Mesenchymal stem cell (in vitro differentiated cells and primary cell): ENCODE data around the gene CIDEA.

Experiments
- DNase-seq: peaks from one replicate; pipeline ENCODE4 v3.0.0-alpha.2; 2013
- H2AFZ ChIP-seq: one replicate; pipeline ENCODE4 v1.6.1; 2013; ENCODE audit warnings: low read depth, mild to moderate bottlenecking, control low read depth, inconsistent platforms, low read length, moderate library complexity
- H2AK5ac ChIP-seq: 2 replicates; pipeline ENCODE4 v1.6.1; 2013; ENCODE audit warnings: low read length, moderate library complexity, mild to moderate bottlenecking, inconsistent platforms; ENCODE audit not compliant: severe bottlenecking
- H2BK120ac ChIP-seq: one replicate; pipeline ENCODE4 v1.6.1; 2013; ENCODE audit warnings: low read depth, mild to moderate bottlenecking, inconsistent platforms, low read length, moderate library complexity
- H2BK12ac ChIP-seq, 2 experiments: one replicate each; pipeline ENCODE4 v1.6.1; 2013; ENCODE audit warnings: inconsistent platforms in 2 of 2, low read length in 2 of 2, mild to moderate bottlenecking in 2 of 2, moderate library complexity in 2 of 2, control low read depth in 1 of 2
- H2BK15ac ChIP-seq: one replicate; pipeline ENCODE4 v1.6.1; 2013; ENCODE audit warnings: mild to moderate bottlenecking, low read depth, inconsistent platforms; ENCODE audit not compliant: poor library complexity, severe bottlenecking
- H2BK5ac ChIP-seq: 2 replicates; pipeline ENCODE4 v1.6.1; 2013; ENCODE audit warnings: low read depth, mild to moderate bottlenecking, low read length, control low read depth, inconsistent platforms; ENCODE audit not compliant: poor library complexity, severe bottlenecking
- H3K14ac ChIP-seq, 2 experiments: one replicate each; pipeline ENCODE4 v1.6.1; 2013; ENCODE audit warnings: inconsistent platforms in 2 of 2, low read length in 2 of 2, control low read depth in 1 of 2, mild to moderate bottlenecking in 1 of 2, moderate library complexity in 1 of 2
- H3K18ac ChIP-seq, 2 experiments: one replicate each; pipeline ENCODE4 v1.6.1; 2013; ENCODE audit warnings: inconsistent platforms in 2 of 2, low read length in 2 of 2, control low read depth in 1 of 2, low read depth in 1 of 2, mild to moderate bottlenecking in 1 of 2
- H3K23ac ChIP-seq, 2 experiments: one replicate each; pipeline ENCODE4 v1.6.1; 2013; ENCODE audit warnings: inconsistent platforms in 2 of 2, low read length in 2 of 2, mild to moderate bottlenecking in 2 of 2, moderate library complexity in 2 of 2, control low read depth in 1 of 2
- H3K27ac ChIP-seq: 2 replicates; pipeline ENCODE4 v1.5.1; 2013; ENCODE audit warnings: mild to moderate bottlenecking, moderate library complexity, low read length, control low read depth, inconsistent platforms; ENCODE audit not compliant: poor library complexity, severe bottlenecking
- H3K27me3 ChIP-seq, 2 experiments: 2 replicates each; pipeline versions ENCODE4 v1.6.1 to v1.7.0; 2013; ENCODE audit warnings: low read length in 2 of 2, mild to moderate bottlenecking in 2 of 2, moderate library complexity in 2 of 2, control low read depth in 1 of 2, inconsistent platforms in 1 of 2; ENCODE audit not compliant: control insufficient read depth in 1 of 2, insufficient read depth in 1 of 2
- H3K36me3 ChIP-seq, 2 experiments: 2 replicates each; pipeline versions ENCODE4 v1.6.1 to v1.7.0; 2013; ENCODE audit warnings: low read length in 2 of 2, control low read depth in 1 of 2, inconsistent platforms in 1 of 2, low read depth in 1 of 2, mild to moderate bottlenecking in 1 of 2; ENCODE audit not compliant: insufficient read depth in 2 of 2, control insufficient read depth in 1 of 2
- H3K4ac ChIP-seq, 2 experiments: one replicate each; pipeline ENCODE4 v1.6.1; 2013; ENCODE audit warnings: inconsistent platforms in 2 of 2, low read length in 2 of 2, mild to moderate bottlenecking in 2 of 2, moderate library complexity in 2 of 2, control low read depth in 1 of 2, low read depth in 1 of 2
- H3K4me1 ChIP-seq: 2 replicates; pipeline ENCODE4 v1.6.1; 2013; ENCODE audit warnings: low read depth, low read length, control low read depth; ENCODE audit not compliant: control insufficient read depth, insufficient read depth
- H3K4me2 ChIP-seq: 2 replicates; pipeline ENCODE4 v1.6.1; 2013; ENCODE audit warnings: low read length, mild to moderate bottlenecking, inconsistent platforms; ENCODE audit not compliant: poor library complexity, severe bottlenecking
- H3K4me3 ChIP-seq, 2 experiments: 2 replicates each; pipeline versions ENCODE4 v1.5.1 to v1.7.0; 2013; ENCODE audit warnings: low read length in 2 of 2, mild to moderate bottlenecking in 2 of 2, control low read depth in 1 of 2, low read depth in 1 of 2; ENCODE audit not compliant: insufficient read depth in 1 of 2
- H3K79me1 ChIP-seq: replicated peaks from 2 replicates; pipeline ENCODE4 v1.6.1; 2013; ENCODE audit warnings: mild to moderate bottlenecking, control low read depth, low read length, inconsistent platforms; ENCODE audit not compliant: poor library complexity, severe bottlenecking
- H3K9ac ChIP-seq: 2 replicates; pipeline ENCODE4 v1.7.0; 2013; ENCODE audit warnings: mild to moderate bottlenecking, low read length, moderate library complexity
- H3K9me3 ChIP-seq: 2 replicates; pipeline ENCODE4 v1.7.0; 2013; ENCODE audit warnings: mild to moderate bottlenecking, low read length; ENCODE audit not compliant: control insufficient read depth
- H4K8ac ChIP-seq: one replicate; pipeline ENCODE4 v1.6.1; 2013; ENCODE audit warnings: inconsistent platforms, mild to moderate bottlenecking, low read length, moderate library complexity
- H4K91ac ChIP-seq: one replicate; pipeline ENCODE4 v1.6.1; 2013; ENCODE audit warnings: mild to moderate bottlenecking, low read length, inconsistent platforms
- WGBS: methylation state at CpG from one replicate; pipeline ENCODE4 v1.1.7; 2013; ENCODE audit warnings: mixed read lengths; 5-methylcytosine and 5-hydroxymethylcytosine counted together

CIDEA gene

GRCh38 chr18:12281861-12282260, 27.7 kb downstream of the CIDEA start:
- H3K4me3 ChIP-seq: peak overlapping the region in 1 of 2 experiments; percentile 31
- peak overlapping the region; percentile 70 for H4K91ac ChIP-seq
- no peaks in the 10 kb centered on the region for H3K27me3 ChIP-seq
- no peak overlapping the region for H3K4me2 ChIP-seq
- WGBS: no CpG with 5 or more reads among the region's 1 CpG
- H2AK5ac ChIP-seq: peak overlapping the region; percentile 95
- H3K18ac ChIP-seq: peak overlapping the region; percentile 29 to 70
- H2BK12ac ChIP-seq: peak overlapping the region; percentile 25 to 82
- no peak overlapping the region for H3K27ac ChIP-seq
- peak overlapping the region; percentile 87 for H2BK15ac ChIP-seq
- H3K9me3 ChIP-seq: no peaks in the 10 kb centered on the region
- H3K9ac ChIP-seq: peak overlapping the region; percentile 78
- H3K4ac ChIP-seq: no peak overlapping the region
- no peak overlapping the region for H2AFZ ChIP-seq
- peak overlapping the region in 1 of 2 experiments; percentile 53 for H3K14ac ChIP-seq
- no peak overlapping the region for H4K8ac ChIP-seq
- H3K79me1 ChIP-seq: peaks cover 2% of the 10 kb centered on the region
- H3K4me1 ChIP-seq: peaks cover 31% of the 10 kb centered on the region
- no peak overlapping the region for H3K23ac ChIP-seq
- H2BK5ac ChIP-seq: no peak overlapping the region
- H2BK120ac ChIP-seq: peak overlapping the region; percentile 73
- DNase-seq: no peak
- no peaks in the 10 kb centered on the region for H3K36me3 ChIP-seq

GRCh38 chr18:12282442-12283039, 28.4 kb downstream of the CIDEA start:
- no peak overlapping the region for H3K23ac ChIP-seq
- WGBS: 47% methylated on average over 9 of the region's 9 CpGs
- H2BK120ac ChIP-seq: peak overlapping the region; percentile 2

GRCh38 chr18:12283256-12283655, 29.1 kb downstream of the CIDEA start:
- Histone ChIP-seq H3K79me1 (peaks cover 2% of the 10 kb centered on the region), H4K91ac (no peak overlapping the region)
- 81% methylated on average over 6 of the region's 6 CpGs for WGBS

More at GRCh38 chr18:12282442-12283039, 28.4 kb downstream of the CIDEA start:
- Histone ChIP-seq H2AFZ (no peak overlapping the region), H4K8ac (peak overlapping the region; percentile 55), H3K79me1 (peaks cover 2% of the 10 kb centered on the region), H2AK5ac (peak overlapping the region; percentile 60), H3K4me1 (peaks cover 37% of the 10 kb centered on the region), H3K27ac (no peak overlapping the region), H3K27me3 (no peaks in the 10 kb centered on the region), H2BK12ac (peak overlapping the region in 1 of 2 experiments; percentile 38), H2BK15ac (peak overlapping the region; percentile 73), H3K36me3 (no peaks in the 10 kb centered on the region), H3K9me3 (no peaks in the 10 kb centered on the region), H3K4me2 (no peak overlapping the region), H3K18ac (peak overlapping the region; percentile 48 to 55), H3K4me3 (no peak overlapping the region), H4K91ac (peak overlapping the region; percentile 55), H3K4ac (peak overlapping the region in 1 of 2 experiments; percentile 41), H3K9ac (peak overlapping the region; percentile 78), H2BK5ac (no peak overlapping the region), H3K14ac (no peak overlapping the region)
- peak; percentile 92 for DNase-seq

GRCh38 chr18:12283666-12284065, 29.5 kb downstream of the CIDEA start:
- Histone ChIP-seq H3K9ac (no peak overlapping the region), H2BK5ac (no peak overlapping the region), H3K23ac (no peak overlapping the region), H3K4me3 (no peak overlapping the region), H3K27ac (no peak overlapping the region), H3K4me2 (no peak overlapping the region), H3K27me3 (no peaks in the 10 kb centered on the region), H3K4ac (no peak overlapping the region), H2BK12ac (no peak overlapping the region), H3K9me3 (no peaks in the 10 kb centered on the region), H2BK15ac (no peak overlapping the region), H4K91ac (no peak overlapping the region), H4K8ac (no peak overlapping the region), H3K14ac (no peak overlapping the region), H2AFZ (no peak overlapping the region), H2BK120ac (no peak overlapping the region), H3K4me1 (peaks cover 37% of the 10 kb centered on the region), H2AK5ac (no peak overlapping the region), H3K18ac (no peak overlapping the region), H3K79me1 (peaks cover 2% of the 10 kb centered on the region), H3K36me3 (no peaks in the 10 kb centered on the region)
- no peak for DNase-seq
- 70% methylated on average over 1 of the region's 1 CpG for WGBS

More at GRCh38 chr18:12283256-12283655, 29.1 kb downstream of the CIDEA start:
- Histone ChIP-seq H3K4ac (peak overlapping the region in 1 of 2 experiments; percentile 41), H3K27ac (no peak overlapping the region), H3K14ac (no peak overlapping the region), H2BK5ac (no peak overlapping the region), H3K36me3 (no peaks in the 10 kb centered on the region), H2BK12ac (peak overlapping the region in 1 of 2 experiments; percentile 33), H3K9ac (peak overlapping the region; percentile 78), H3K4me1 (peaks cover 39% of the 10 kb centered on the region), H3K9me3 (no peaks in the 10 kb centered on the region), H2BK15ac (peak overlapping the region; percentile 33), H2AK5ac (peak overlapping the region; percentile 18), H3K18ac (no peak overlapping the region), H2AFZ (no peak overlapping the region), H4K8ac (no peak overlapping the region), H3K23ac (no peak overlapping the region), H3K4me2 (no peak overlapping the region), H2BK120ac (no peak overlapping the region), H3K27me3 (no peaks in the 10 kb centered on the region), H3K4me3 (no peak overlapping the region)
- DNase-seq: peak; percentile 41
